ENCODE data around the gene COL4A2.

The COL4A2 gene

DNA sequence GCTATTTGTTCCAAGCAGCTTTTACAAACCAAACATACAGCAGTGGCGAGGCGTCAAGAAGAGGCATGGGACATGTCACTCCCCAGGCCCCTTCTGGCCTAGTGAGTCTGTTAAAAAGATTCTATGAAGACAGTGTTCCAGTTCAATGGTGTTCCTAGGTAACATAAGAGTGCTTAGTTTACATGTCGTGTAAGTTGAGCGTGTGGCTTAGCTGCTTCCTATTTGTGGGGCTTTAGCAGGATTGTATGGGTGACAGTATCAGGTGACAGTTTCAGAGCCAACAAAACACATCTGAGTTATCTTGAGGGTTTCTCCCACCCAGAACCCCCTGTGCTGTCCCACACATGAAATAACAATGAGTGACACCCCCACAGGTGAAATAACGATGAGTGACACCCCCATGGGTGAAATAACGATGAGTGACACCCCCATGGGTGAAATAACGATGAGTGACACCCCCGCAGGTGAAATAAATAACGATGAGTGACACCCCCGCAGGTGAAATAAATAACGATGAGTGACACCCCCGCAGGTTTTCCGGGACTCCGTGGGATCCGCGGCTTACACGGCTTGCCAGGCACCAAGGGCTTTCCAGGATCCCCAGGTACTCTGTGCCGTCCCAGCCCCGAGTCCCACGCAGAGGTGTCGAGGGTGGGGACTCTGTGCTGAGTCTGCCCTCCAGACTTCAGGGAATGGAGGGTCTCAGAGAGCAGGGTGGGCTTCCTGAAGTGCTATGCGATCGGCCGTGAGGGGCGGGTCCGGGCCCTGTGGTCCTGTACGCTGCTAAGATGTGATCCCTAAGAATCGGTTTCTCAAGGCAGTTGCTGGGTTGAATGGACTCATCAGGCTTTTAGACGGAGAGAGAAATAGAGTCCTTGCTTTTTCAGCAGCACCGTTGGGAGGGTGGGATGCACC, 185.9 kb downstream of the COL4A2 start:
- TF ChIP-seq, protein P1, sequence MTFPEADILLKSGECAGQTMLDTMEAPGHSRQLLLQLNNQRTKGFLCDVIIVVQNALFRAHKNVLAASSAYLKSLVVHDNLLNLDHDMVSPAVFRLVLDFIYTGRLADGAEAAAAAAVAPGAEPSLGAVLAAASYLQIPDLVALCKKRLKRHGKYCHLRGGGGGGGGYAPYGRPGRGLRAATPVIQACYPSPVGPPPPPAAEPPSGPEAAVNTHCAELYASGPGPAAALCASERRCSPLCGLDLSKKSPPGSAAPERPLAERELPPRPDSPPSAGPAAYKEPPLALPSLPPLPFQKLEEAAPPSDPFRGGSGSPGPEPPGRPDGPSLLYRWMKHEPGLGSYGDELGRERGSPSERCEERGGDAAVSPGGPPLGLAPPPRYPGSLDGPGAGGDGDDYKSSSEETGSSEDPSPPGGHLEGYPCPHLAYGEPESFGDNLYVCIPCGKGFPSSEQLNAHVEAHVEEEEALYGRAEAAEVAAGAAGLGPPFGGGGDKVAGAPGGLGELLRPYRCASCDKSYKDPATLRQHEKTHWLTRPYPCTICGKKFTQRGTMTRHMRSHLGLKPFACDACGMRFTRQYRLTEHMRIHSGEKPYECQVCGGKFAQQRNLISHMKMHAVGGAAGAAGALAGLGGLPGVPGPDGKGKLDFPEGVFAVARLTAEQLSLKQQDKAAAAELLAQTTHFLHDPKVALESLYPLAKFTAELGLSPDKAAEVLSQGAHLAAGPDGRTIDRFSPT (tag by site-specific recombination; IDR thresholded peaks at IDR 0.05) = no peak
- TF ChIP-seq, protein P2, sequence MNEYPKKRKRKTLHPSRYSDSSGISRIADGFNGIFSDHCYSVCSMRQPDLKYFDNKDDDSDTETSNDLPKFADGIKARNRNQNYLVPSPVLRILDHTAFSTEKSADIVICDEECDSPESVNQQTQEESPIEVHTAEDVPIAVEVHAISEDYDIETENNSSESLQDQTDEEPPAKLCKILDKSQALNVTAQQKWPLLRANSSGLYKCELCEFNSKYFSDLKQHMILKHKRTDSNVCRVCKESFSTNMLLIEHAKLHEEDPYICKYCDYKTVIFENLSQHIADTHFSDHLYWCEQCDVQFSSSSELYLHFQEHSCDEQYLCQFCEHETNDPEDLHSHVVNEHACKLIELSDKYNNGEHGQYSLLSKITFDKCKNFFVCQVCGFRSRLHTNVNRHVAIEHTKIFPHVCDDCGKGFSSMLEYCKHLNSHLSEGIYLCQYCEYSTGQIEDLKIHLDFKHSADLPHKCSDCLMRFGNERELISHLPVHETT (tag by site-specific recombination; IDR thresholded peaks at IDR 0.05) = no peak
- TF ChIP-seq HOXA7 (CRISPR knock-in tag; IDR thresholded peaks at IDR 0.05; ENCODE audit: borderline replicate concordance) (no peak), ZSCAN23 (tag by site-specific recombination; IDR thresholded peaks at IDR 0.05) (no peak), ZSCAN18 (tag by site-specific recombination; IDR thresholded peaks at IDR 0.05) (no peak), ZBTB21 (tag by site-specific recombination; IDR thresholded peaks at IDR 0.05) (no peak), ZFHX2 (tag by site-specific recombination; conservative IDR thresholded peaks at IDR 0.05) (peak; percentile 60), ZNF140 (tag by site-specific recombination; IDR thresholded peaks at IDR 0.05) (no peak), EGR2 (tag by site-specific recombination; IDR thresholded peaks at IDR 0.05; ENCODE audit: low read depth) (peak; percentile 73), ZBTB7A (tag by site-specific recombination; IDR thresholded peaks at IDR 0.05; ENCODE audit: low read depth) (no peak), ZNF324 (tag by site-specific recombination; IDR thresholded peaks at IDR 0.05) (no peak), ZNF791 (tag by site-specific recombination; IDR thresholded peaks at IDR 0.05) (no peak)
- Histone ChIP-seq H3K27ac (ENCODE audit: extremely low read depth, low read depth, low read length) (no peak overlapping the region), H3K9me3 (ENCODE audit: control insufficient read depth, insufficient read depth, low read depth, low read length) (no peaks in the 10 kb centered on the region), H3K4me3 (ENCODE audit: low read depth, low read length) (no peak overlapping the region), H3K36me3 (ENCODE audit: control insufficient read depth in 2 of 2, insufficient read depth in 1 of 2, low read length in 2 of 2) (peaks cover 0 to 51% of the 10 kb centered on the region in 2 experiments; a peak in 2 of 3 replicates), H3K4me1 (ENCODE audit: control insufficient read depth, insufficient read depth, low read length) (no peaks in the 10 kb centered on the region)
- POLR2A ChIA-PET = no interaction called here
- CTCF ChIA-PET = no interaction called here

DNA sequence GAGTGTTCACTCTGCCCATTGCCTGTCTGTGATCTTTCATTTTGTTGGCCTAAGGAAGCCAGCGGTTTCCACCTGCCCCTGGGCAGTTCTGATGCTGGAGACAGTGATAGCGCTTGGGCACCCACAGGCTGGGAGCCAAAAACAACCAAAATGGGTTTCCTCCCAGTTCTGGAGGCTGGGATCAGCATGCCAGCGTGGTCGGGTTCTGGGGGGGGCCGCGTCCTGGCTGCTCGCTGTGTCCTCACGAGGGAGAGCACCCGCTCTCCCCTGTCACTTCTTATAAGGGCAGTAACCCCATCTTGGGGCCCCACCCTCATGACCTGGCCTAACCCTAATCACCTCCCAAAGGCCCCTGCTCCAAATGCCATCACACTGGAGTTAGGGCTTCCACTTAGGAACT, 186.5 kb downstream of the COL4A2 start:
- peaks cover 0 to 58% of the 10 kb centered on the region in 2 experiments; a peak in 2 of 3 replicates for H3K36me3 ChIP-seq (ENCODE audit: control insufficient read depth in 2 of 2, insufficient read depth in 1 of 2, low read length in 2 of 2)
- no peaks in the 10 kb centered on the region for H3K4me1 ChIP-seq (ENCODE audit: control insufficient read depth, insufficient read depth, low read length)
- TF ChIP-seq ZNF514 (tag by site-specific recombination; IDR thresholded peaks at IDR 0.05) (no peak), ZNF473 (tag by site-specific recombination; IDR thresholded peaks at IDR 0.05) (no peak), ZNF18 (tag by site-specific recombination; IDR thresholded peaks at IDR 0.05) (no peak), ZNF76 (tag by site-specific recombination; IDR thresholded peaks at IDR 0.05; ENCODE audit: borderline replicate concordance, low read depth) (no peak), OSR2 (tag by site-specific recombination; IDR thresholded peaks at IDR 0.05) (no peak)
- TF ChIP-seq, protein P3, sequence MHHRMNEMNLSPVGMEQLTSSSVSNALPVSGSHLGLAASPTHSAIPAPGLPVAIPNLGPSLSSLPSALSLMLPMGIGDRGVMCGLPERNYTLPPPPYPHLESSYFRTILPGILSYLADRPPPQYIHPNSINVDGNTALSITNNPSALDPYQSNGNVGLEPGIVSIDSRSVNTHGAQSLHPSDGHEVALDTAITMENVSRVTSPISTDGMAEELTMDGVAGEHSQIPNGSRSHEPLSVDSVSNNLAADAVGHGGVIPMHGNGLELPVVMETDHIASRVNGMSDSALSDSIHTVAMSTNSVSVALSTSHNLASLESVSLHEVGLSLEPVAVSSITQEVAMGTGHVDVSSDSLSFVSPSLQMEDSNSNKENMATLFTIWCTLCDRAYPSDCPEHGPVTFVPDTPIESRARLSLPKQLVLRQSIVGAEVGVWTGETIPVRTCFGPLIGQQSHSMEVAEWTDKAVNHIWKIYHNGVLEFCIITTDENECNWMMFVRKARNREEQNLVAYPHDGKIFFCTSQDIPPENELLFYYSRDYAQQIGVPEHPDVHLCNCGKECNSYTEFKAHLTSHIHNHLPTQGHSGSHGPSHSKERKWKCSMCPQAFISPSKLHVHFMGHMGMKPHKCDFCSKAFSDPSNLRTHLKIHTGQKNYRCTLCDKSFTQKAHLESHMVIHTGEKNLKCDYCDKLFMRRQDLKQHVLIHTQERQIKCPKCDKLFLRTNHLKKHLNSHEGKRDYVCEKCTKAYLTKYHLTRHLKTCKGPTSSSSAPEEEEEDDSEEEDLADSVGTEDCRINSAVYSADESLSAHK (tag by site-specific recombination; IDR thresholded peaks at IDR 0.05) = no peak
- ChIA-PET CTCF (no interaction called here), POLR2A (no interaction called here)
- H3K27ac ChIP-seq (ENCODE audit: extremely low read depth, low read depth, low read length) = no peak overlapping the region
- no peak overlapping the region for H3K4me3 ChIP-seq (ENCODE audit: low read depth, low read length)
- H3K9me3 ChIP-seq (ENCODE audit: control insufficient read depth, insufficient read depth, low read depth, low read length) = no peaks in the 10 kb centered on the region
